HepG2 (cell line): ENCODE measurements around the gene ECSIT. TPM values are rescaled to one million over a fixed set of nuclear protein-coding genes. Genes with fewer than 3 reads are reported as not detected.
A peak's percentile ranks its signal among the peaks of the same experiment; 100 is the strongest.

Experiments used
- CCDC6 ChIP-seq: sonication (generic); formaldehyde crosslinking; IDR thresholded peaks from 2 replicates; pipeline ENCODE4 v1.8.1; 2022; ENCODE audit warnings: mild to moderate bottlenecking, missing genetic modification reagents, moderate library complexity
- ELF3 ChIP-seq: IDR thresholded peaks from 2 replicates; pipeline ENCODE4 v1.6.1; 2016; ENCODE audit warnings: missing genetic modification reagents, missing compliant biosample characterization
- ERF ChIP-seq: IDR thresholded peaks from 2 replicates; pipeline ENCODE4 v1.6.1; 2018; ENCODE audit warnings: missing biosample characterization, missing genetic modification reagents
- FOXK1 ChIP-seq: sonication (generic); formaldehyde crosslinking; IDR thresholded peaks from 2 replicates; pipeline ENCODE4 v1.4.0; 2020; ENCODE audit warnings: low read depth, missing genetic modification reagents, borderline replicate concordance
- HOXA7 ChIP-seq: sonication (generic); formaldehyde crosslinking; IDR thresholded peaks from 2 replicates; pipeline ENCODE4 v1.8.1; 2022; ENCODE audit warnings: mild to moderate bottlenecking, missing genetic modification reagents, moderate library complexity
- IKZF4 ChIP-seq: sonication (generic); formaldehyde crosslinking; IDR thresholded peaks from 2 replicates; pipeline ENCODE4 v1.5.1; 2020; ENCODE audit warnings: borderline replicate concordance, mild to moderate bottlenecking, low read depth, missing genetic modification reagents; ENCODE audit errors: not compliant biosample characterization
- ISL2 ChIP-seq: sonication (generic); formaldehyde crosslinking; IDR thresholded peaks from 2 replicates; pipeline ENCODE4 v1.5.0; 2020; ENCODE audit warnings: missing genetic modification reagents
- KDM5B ChIP-seq: sonication (generic); formaldehyde crosslinking; IDR thresholded peaks from 2 replicates; pipeline ENCODE4 v1.4.0; 2020; ENCODE audit warnings: missing genetic modification reagents, mild to moderate bottlenecking, borderline replicate concordance
- KLF15 ChIP-seq: sonication (generic); formaldehyde crosslinking; IDR thresholded peaks from 2 replicates; pipeline ENCODE4 v1.8.1; 2023; ENCODE audit warnings: borderline replicate concordance, mild to moderate bottlenecking, inconsistent platforms, missing genetic modification reagents, mixed read lengths
- PHF20 ChIP-seq: sonication (generic); formaldehyde crosslinking; IDR thresholded peaks from 2 replicates; pipeline ENCODE4 v1.5.0; 2020; ENCODE audit warnings: mild to moderate bottlenecking, missing genetic modification reagents
- SNAPC5 ChIP-seq: sonication (generic); formaldehyde crosslinking; IDR thresholded peaks from 2 replicates; pipeline ENCODE4 v1.8.1; 2023; ENCODE audit warnings: mild to moderate bottlenecking, missing genetic modification reagents, borderline replicate concordance
- SP5 ChIP-seq: IDR thresholded peaks from 2 replicates; pipeline ENCODE4 v1.6.1; 2016; ENCODE audit warnings: low read depth, borderline replicate concordance
- TEAD2 ChIP-seq: sonication (generic); formaldehyde crosslinking; IDR thresholded peaks from 2 replicates; pipeline ENCODE4 v1.9.0; 2021; ENCODE audit warnings: missing genetic modification reagents
- ZFYVE20 ChIP-seq: sonication (generic); formaldehyde crosslinking; IDR thresholded peaks from 2 replicates; pipeline ENCODE4 v1.8.0; 2023; ENCODE audit warnings: low read depth, mild to moderate bottlenecking, moderate library complexity, missing genetic modification reagents, borderline replicate concordance
- ZNF143 ChIP-seq: sonication (generic); formaldehyde crosslinking; IDR thresholded peaks from 2 replicates; pipeline ENCODE4 v1.4.0; 2020; ENCODE audit warnings: missing genetic modification reagents
- ZNF207 ChIP-seq: fragments of 450-650 bp; IDR thresholded peaks from 2 replicates; pipeline ENCODE4 v1.6.1; 2016; ENCODE audit warnings: antibody characterized with exemption, borderline replicate concordance
- ZNF232 ChIP-seq: sonication (generic); formaldehyde crosslinking; IDR thresholded peaks from 2 replicates; pipeline ENCODE4 v1.4.0; 2020; ENCODE audit warnings: missing genetic modification reagents, borderline replicate concordance
- ZNF260 ChIP-seq: sonication (generic); formaldehyde crosslinking; IDR thresholded peaks from 2 replicates; pipeline ENCODE4 v1.4.0; 2020; ENCODE audit warnings: missing genetic modification reagents, low read depth, mild to moderate bottlenecking, borderline replicate concordance
- ZNF780A ChIP-seq: sonication (generic); formaldehyde crosslinking; IDR thresholded peaks from 2 replicates; pipeline ENCODE4 v1.8.0; 2022; ENCODE audit warnings: mild to moderate bottlenecking, missing genetic modification reagents, moderate library complexity
- ZNF784 ChIP-seq: sonication (generic); formaldehyde crosslinking; IDR thresholded peaks from 2 replicates; pipeline ENCODE4 v1.5.1; 2020; ENCODE audit warnings: missing genetic modification reagents, mild to moderate bottlenecking, borderline replicate concordance
- ZNF792 ChIP-seq: IDR thresholded peaks from 2 replicates; pipeline ENCODE4 v1.6.1; 2016
- polyA plus RNA-seq, 8 experiments: library from polyadenylated mRNA; depleted of rRNA in 3 of 8; stranded (reverse) in 7 of 8; unstranded in 1 of 8; fragments of >200 nt; fragmentation: Illumina TruSeq in 4 of 8; extraction: Trizol in 4 of 8; gene quantifications; 2 replicates each; pipeline versions ENCODE4 v1.2.1 to v1.2.3, GENCODE V29; 2011 to 2016; ENCODE audit warnings: low read depth in 4 of 8, missing spikeins in 1 of 8, mixed read lengths in 1 of 8; ENCODE audit not compliant: insufficient read depth in 1 of 8
- total RNA-seq, 5 experiments: library from RNA; depleted of rRNA; stranded (reverse); fragments of >200 nt; fragmentation: Illumina TruSeq; extraction: Trizol; gene quantifications; 2 replicates each; pipeline ENCODE4 v1.2.3, GENCODE V29; 2016; ENCODE audit warnings: low read depth in 1 of 5
- TF ChIP-seq, protein P1 (sequence below): sonication (generic); formaldehyde crosslinking; IDR thresholded peaks from 2 replicates; pipeline ENCODE4 v1.4.0; 2020; ENCODE audit warnings: mild to moderate bottlenecking, low read depth, missing genetic modification reagents
- TF ChIP-seq, protein P2 (sequence below): sonication (generic); formaldehyde crosslinking; IDR thresholded peaks from 2 replicates; pipeline ENCODE4 v1.4.0; 2020; ENCODE audit warnings: mild to moderate bottlenecking, missing genetic modification reagents
- TF ChIP-seq, protein P3 (sequence below): sonication (generic); formaldehyde crosslinking; IDR thresholded peaks from 2 replicates; pipeline ENCODE4 v1.8.0; 2022; ENCODE audit warnings: mild to moderate bottlenecking, missing genetic modification reagents, moderate library complexity

ECSIT gene
- total and polyA plus RNA-seq, 2 of the 13 experiments (the other 11 are each of a cell fraction or from before 2014, with no cell fraction given): 36.4 to 62.3 TPM

GRCh38 chr19:11505032-11505503 lies 23.9 kb downstream of the ECSIT start (continued):
- TF ChIP-seq IKZF4 (no peak), SNAPC5 (CRISPR knock-in tag) (no peak), FOXK1 (CRISPR knock-in tag) (no peak), ELF3 (no peak), ZNF780A (CRISPR knock-in tag) (no peak), ERF (peak; percentile 22; the same call in 1 of the 2 replicates), SP5 (CRISPR knock-in tag) (peak; percentile 62; the same call in 1 of the 2 replicates), HOXA7 (CRISPR knock-in tag) (no peak), ISL2 (CRISPR knock-in tag) (no peak), ZFYVE20 (CRISPR knock-in tag) (no peak), ZNF784 (no peak), ZNF260 (CRISPR knock-in tag) (no peak), KDM5B (0 out of 2 replicates have a peak, but pooled peaks have one; percentile 12), TEAD2 (CRISPR knock-in tag) (no peak), PHF20 (no peak), ZNF232 (CRISPR knock-in tag) (no peak), ZNF207 (no peak), CCDC6 (no peak), KLF15 (CRISPR knock-in tag) (no peak), ZNF143 (no peak), ZNF792 (CRISPR knock-in tag) (0 out of 2 replicates have a peak, but pooled peaks have one; percentile 8)
- TF ChIP-seq, protein P1, sequence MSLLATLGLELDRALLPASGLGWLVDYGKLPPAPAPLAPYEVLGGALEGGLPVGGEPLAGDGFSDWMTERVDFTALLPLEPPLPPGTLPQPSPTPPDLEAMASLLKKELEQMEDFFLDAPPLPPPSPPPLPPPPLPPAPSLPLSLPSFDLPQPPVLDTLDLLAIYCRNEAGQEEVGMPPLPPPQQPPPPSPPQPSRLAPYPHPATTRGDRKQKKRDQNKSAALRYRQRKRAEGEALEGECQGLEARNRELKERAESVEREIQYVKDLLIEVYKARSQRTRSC (CRISPR knock-in tag): no peak
- TF ChIP-seq, protein P2, sequence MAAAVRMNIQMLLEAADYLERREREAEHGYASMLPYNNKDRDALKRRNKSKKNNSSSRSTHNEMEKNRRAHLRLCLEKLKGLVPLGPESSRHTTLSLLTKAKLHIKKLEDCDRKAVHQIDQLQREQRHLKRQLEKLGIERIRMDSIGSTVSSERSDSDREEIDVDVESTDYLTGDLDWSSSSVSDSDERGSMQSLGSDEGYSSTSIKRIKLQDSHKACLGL (CRISPR knock-in tag): no peak
- TF ChIP-seq, protein P3, sequence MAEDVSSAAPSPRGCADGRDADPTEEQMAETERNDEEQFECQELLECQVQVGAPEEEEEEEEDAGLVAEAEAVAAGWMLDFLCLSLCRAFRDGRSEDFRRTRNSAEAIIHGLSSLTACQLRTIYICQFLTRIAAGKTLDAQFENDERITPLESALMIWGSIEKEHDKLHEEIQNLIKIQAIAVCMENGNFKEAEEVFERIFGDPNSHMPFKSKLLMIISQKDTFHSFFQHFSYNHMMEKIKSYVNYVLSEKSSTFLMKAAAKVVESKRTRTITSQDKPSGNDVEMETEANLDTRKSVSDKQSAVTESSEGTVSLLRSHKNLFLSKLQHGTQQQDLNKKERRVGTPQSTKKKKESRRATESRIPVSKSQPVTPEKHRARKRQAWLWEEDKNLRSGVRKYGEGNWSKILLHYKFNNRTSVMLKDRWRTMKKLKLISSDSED: no peak
